Neural crest cell (in vitro differentiated cells): ENCODE measurements around the gene EMC10. TPM values are rescaled to one million over a fixed set of nuclear protein-coding genes. Genes with fewer than 3 reads are reported as not detected.
"Not testable (repeated sequence)": the region's sequence is repeated elsewhere in the genome, so short reads cannot be mapped to it uniquely, and the experiment has no call there.

Experiments
- DNase-seq: peaks from one replicate; pipeline ENCODE4 v3.0.0; 2021; ENCODE audit warnings: low read depth, mixed read lengths, low spot score
- H3K27ac Mint-ChIP-seq: one replicate; pipeline ENCODE4 v1.8.0; 2021; ENCODE audit warnings: mild to moderate bottlenecking, mixed read lengths; ENCODE audit not compliant: unreplicated experiment
- H3K27me3 Mint-ChIP-seq: 2 replicates; pipeline ENCODE4 v1.8.0; 2021; ENCODE audit warnings: low read depth, mild to moderate bottlenecking, mixed read lengths
- H3K36me3 Mint-ChIP-seq: 2 replicates; pipeline ENCODE4 v1.8.0; 2021; ENCODE audit warnings: low read depth, mild to moderate bottlenecking, mixed read lengths
- H3K4me1 Mint-ChIP-seq: 2 replicates; pipeline ENCODE4 v1.8.0; 2021; ENCODE audit warnings: mixed read lengths
- H3K4me3 Mint-ChIP-seq: one replicate; pipeline ENCODE4 v1.8.0; 2021; ENCODE audit warnings: mild to moderate bottlenecking, mixed read lengths
- H3K9me3 Mint-ChIP-seq: 2 replicates; pipeline ENCODE4 v1.8.0; 2021; ENCODE audit warnings: mixed read lengths
- CTCF ChIP-seq: fragments of 200-600 bp; sonication (generic); conservative IDR thresholded peaks from 2 replicates; pipeline ENCODE4 v1.5.0; 2021; ENCODE audit warnings: antibody characterized with exemption, mild to moderate bottlenecking
- total RNA-seq: library from RNA; stranded (reverse); gene quantifications from 2 replicates; pipeline ENCODE4 v1.2.1, GENCODE V29; 2021

EMC10 gene
- total RNA-seq, 1 donor from 2014 or later: 129 TPM

- no peaks in the 10 kb centered on the region for H3K36me3 Mint-ChIP-seq
- no peak for TF ChIP-seq CTCF
- no peak for DNase-seq
- H3K9me3 Mint-ChIP-seq: no peaks in the 10 kb centered on the region
- H3K27me3 Mint-ChIP-seq: no peaks in the 10 kb centered on the region
- no peak overlapping the region for H3K27ac Mint-ChIP-seq
- peaks cover 20% of the 10 kb centered on the region for H3K4me1 Mint-ChIP-seq
- no peak overlapping the region for H3K4me3 Mint-ChIP-seq
These were observed 9.6 kb upstream of the EMC10 start for GRCh38 chr19:50466706-50467039.

GRCh38 chr19:50467566-50467965 is 8.7 kb upstream of the EMC10 start:
- H3K4me3 Mint-ChIP-seq: no peak overlapping the region
- DNase-seq: no peak
- no peak for TF ChIP-seq CTCF
- no peaks in the 10 kb centered on the region for H3K36me3 Mint-ChIP-seq
- peaks cover 20% of the 10 kb centered on the region for H3K4me1 Mint-ChIP-seq
- H3K27ac Mint-ChIP-seq: no peak overlapping the region
- H3K9me3 Mint-ChIP-seq: no peaks in the 10 kb centered on the region
- no peaks in the 10 kb centered on the region for H3K27me3 Mint-ChIP-seq

GRCh38 chr19:50468818-50469217 is 7.5 kb upstream of the EMC10 start:
- H3K27ac Mint-ChIP-seq: peak overlapping the region; percentile 89
- no peak for TF ChIP-seq CTCF
- H3K4me1 Mint-ChIP-seq: peaks cover 20% of the 10 kb centered on the region
- no peaks in the 10 kb centered on the region for H3K9me3 Mint-ChIP-seq
- no peak overlapping the region for H3K4me3 Mint-ChIP-seq
- H3K27me3 Mint-ChIP-seq: no peaks in the 10 kb centered on the region
- no peaks in the 10 kb centered on the region for H3K36me3 Mint-ChIP-seq
- no peak for DNase-seq

- Mint-ChIP-seq H3K4me1 (peaks cover 17% of the 10 kb centered on the region), H3K36me3 (peaks cover 15% of the 10 kb centered on the region)
- DNase-seq, H3K27me3 Mint-ChIP-seq, H3K4me3 Mint-ChIP-seq, H3K9me3 Mint-ChIP-seq, H3K27ac Mint-ChIP-seq: not testable (repeated sequence)
These were observed 3.0 kb upstream of the EMC10 start for GRCh38 chr19:50473336-50473735.

GRCh38 chr19:50475101-50475568 is 1.2 kb upstream of the EMC10 start:
- TF ChIP-seq CTCF: no peak
- no peak for DNase-seq
- H3K4me1 Mint-ChIP-seq: peaks cover 14% of the 10 kb centered on the region
- H3K27ac Mint-ChIP-seq: no peak overlapping the region
- peaks cover 3% of the 10 kb centered on the region for H3K9me3 Mint-ChIP-seq
- peaks cover 8% of the 10 kb centered on the region for H3K27me3 Mint-ChIP-seq
- peak overlapping the region; percentile 79 for H3K4me3 Mint-ChIP-seq
- H3K36me3 Mint-ChIP-seq: peaks cover 22% of the 10 kb centered on the region

GRCh38 chr19:50475736-50476223 is 527 bp upstream of the EMC10 start:
- H3K4me1 Mint-ChIP-seq: peaks cover 14% of the 10 kb centered on the region
- DNase-seq: no peak
- peak overlapping the region; percentile 97 for H3K4me3 Mint-ChIP-seq
- H3K27me3 Mint-ChIP-seq: peaks cover 8% of the 10 kb centered on the region
- peaks cover 22% of the 10 kb centered on the region for H3K36me3 Mint-ChIP-seq
- peaks cover 3% of the 10 kb centered on the region for H3K9me3 Mint-ChIP-seq
- H3K27ac Mint-ChIP-seq: peak overlapping the region; percentile 27
- no peak for TF ChIP-seq CTCF
